IMR-90 (cell line): ENCODE measurements around the gene HIRA. TPM values are rescaled to one million over a fixed set of nuclear protein-coding genes. Genes with fewer than 3 reads are reported as not detected.

Experiments
- ATAC-seq: fragments of 200-7000 bp; cut with Tn5 transposase; 2 replicates; pipeline ENCODE4 v1.9.1; 2020; ENCODE audit warnings: low read depth, mild to moderate bottlenecking, moderate library complexity
- BruUV-seq: library from RNA; stranded (reverse); fragments of 400-500 nt; replicated peaks from 2 replicates; lab custom pipeline; 2021; lab: Mats Ljungman, UMichigan
- CTCF ChIA-PET: fragments of 300-600 bp; formaldehyde crosslinking; extraction: SDS; loops from one replicate; lab custom pipeline; 2021; ENCODE audit warnings: antibody characterized with exemption; lab: Yijun Ruan, JAX
- POLR2A ChIA-PET: fragments of 300-600 bp; sonication (Branson Sonifier 250); formaldehyde crosslinking; loops from one replicate; lab custom pipeline; 2022; ENCODE audit warnings: antibody characterized with exemption; ENCODE audit not compliant: unreplicated experiment; lab: Charles Lee
- DNase-seq: peaks from one replicate; pipeline ENCODE4 v3.0.0; 2013
- H2AFZ ChIP-seq: replicated peaks from 2 replicates; pipeline ENCODE3; 2013; ENCODE audit warnings: low read length, mild to moderate bottlenecking; ENCODE audit not compliant: poor library complexity
- H2AK5ac ChIP-seq: 2 replicates; pipeline ENCODE4 v1.6.1; 2013; ENCODE audit warnings: low read depth, low read length, inconsistent platforms
- H2AK9ac ChIP-seq: replicated peaks from 2 replicates; pipeline ENCODE3; 2013; ENCODE audit warnings: mild to moderate bottlenecking, low read depth, low read length, moderate library complexity; ENCODE audit not compliant: poor library complexity
- H2BK120ac ChIP-seq: 2 replicates; pipeline ENCODE4 v1.6.1; 2013; ENCODE audit warnings: low read depth, low read length, inconsistent platforms
- H2BK15ac ChIP-seq: 3 replicates; pipeline ENCODE4 v1.6.1; 2013; ENCODE audit warnings: low read depth, low read length, inconsistent platforms
- H2BK20ac ChIP-seq: 2 replicates; pipeline ENCODE4 v1.6.1; 2013; ENCODE audit warnings: low read depth, mild to moderate bottlenecking, inconsistent platforms, low read length, moderate library complexity
- H2BK5ac ChIP-seq: 2 replicates; pipeline ENCODE4 v1.6.1; 2013; ENCODE audit warnings: mild to moderate bottlenecking, low read depth, low read length, inconsistent platforms; ENCODE audit not compliant: poor library complexity, severe bottlenecking
- H3K14ac ChIP-seq: replicated peaks from 2 replicates; pipeline ENCODE4 v1.6.1; 2013; ENCODE audit warnings: low read depth, low read length, inconsistent platforms
- H3K18ac ChIP-seq: 2 replicates; pipeline ENCODE4 v1.6.1; 2013; ENCODE audit warnings: low read depth, low read length, control low read depth
- H3K23ac ChIP-seq: 2 replicates; pipeline ENCODE4 v1.6.1; 2013; ENCODE audit warnings: low read depth, low read length, inconsistent platforms
- H3K27ac ChIP-seq: 2 replicates; pipeline ENCODE4 v1.5.1; 2013; ENCODE audit warnings: mild to moderate bottlenecking, control low read depth, low read length; ENCODE audit not compliant: insufficient read depth
- H3K27me3 ChIP-seq: 2 replicates; pipeline ENCODE4 v1.6.1; 2013; ENCODE audit warnings: low read length; ENCODE audit not compliant: control insufficient read depth, insufficient read depth
- H3K36me3 ChIP-seq: 2 replicates; pipeline ENCODE4 v1.6.1; 2013; ENCODE audit warnings: low read length, mixed read lengths; ENCODE audit not compliant: control insufficient read depth, insufficient read depth
- H3K4ac ChIP-seq: 2 replicates; pipeline ENCODE4 v1.6.1; 2013; ENCODE audit warnings: low read depth, low read length, inconsistent platforms
- H3K4me1 ChIP-seq: 2 replicates; pipeline ENCODE4 v1.6.1; 2013; ENCODE audit warnings: low read length, mixed read lengths; ENCODE audit not compliant: control insufficient read depth, insufficient read depth
- H3K4me2 ChIP-seq: 2 replicates; pipeline ENCODE4 v1.6.1; 2013; ENCODE audit warnings: low read depth, mild to moderate bottlenecking, control low read depth, low read length, moderate library complexity
- H3K4me3 ChIP-seq: 2 replicates; pipeline ENCODE4 v1.5.1; 2013; ENCODE audit warnings: low read depth, mild to moderate bottlenecking, control low read depth, low read length, moderate library complexity; ENCODE audit not compliant: insufficient read depth
- H3K56ac ChIP-seq: 2 replicates; pipeline ENCODE4 v1.6.1; 2013; ENCODE audit warnings: low read length, inconsistent platforms; ENCODE audit not compliant: insufficient read depth; ENCODE audit errors: extremely low read depth
- H3K79me1 ChIP-seq, 2 experiments: 2 replicates each; pipeline ENCODE4 v1.6.1; 2013; ENCODE audit warnings: low read length in 2 of 2, inconsistent platforms in 1 of 2, low read depth in 1 of 2
- H3K9ac ChIP-seq: 2 replicates; pipeline ENCODE4 v1.6.1; 2013; ENCODE audit warnings: low read depth, low read length, control low read depth
- H3K9me1 ChIP-seq: 2 replicates; pipeline ENCODE4 v1.6.1; 2013; ENCODE audit warnings: low read length, inconsistent platforms; ENCODE audit not compliant: insufficient read depth
- H3K9me3 ChIP-seq: 2 replicates; pipeline ENCODE4 v1.6.1; 2013; ENCODE audit warnings: low read length; ENCODE audit not compliant: control insufficient read depth, insufficient read depth
- H4K20me1 ChIP-seq: 2 replicates; pipeline ENCODE4 v1.6.1; 2013; ENCODE audit warnings: low read length, inconsistent platforms; ENCODE audit not compliant: insufficient read depth
- H4K5ac ChIP-seq: 2 replicates; pipeline ENCODE4 v1.6.1; 2013; ENCODE audit warnings: mild to moderate bottlenecking, low read depth, low read length, control low read depth
- H4K8ac ChIP-seq, 2 experiments: 2 replicates each; pipeline ENCODE4 v1.6.1; 2013; ENCODE audit warnings: low read depth in 2 of 2, low read length in 2 of 2, control low read depth in 1 of 2, inconsistent platforms in 1 of 2
- H4K91ac ChIP-seq: 2 replicates; pipeline ENCODE4 v1.6.1; 2013; ENCODE audit warnings: low read depth, low read length, inconsistent platforms; ENCODE audit not compliant: insufficient read depth
- BHLHE40 ChIP-seq: fragments of 150-350 bp; IDR thresholded peaks from 2 replicates; pipeline ENCODE4 v1.6.1; 2016; ENCODE audit warnings: mild to moderate bottlenecking, low read depth, low read length
- CEBPB ChIP-seq: IDR thresholded peaks from 2 replicates; pipeline ENCODE4 v1.6.1; 2012; ENCODE audit warnings: low read depth, low read length, improper control_type of control experiment
- CHD1 ChIP-seq: IDR thresholded peaks from 2 replicates; pipeline ENCODE4 v1.6.1; 2012; ENCODE audit warnings: low read depth, low read length, improper control_type of control experiment
- CTCF ChIP-seq: conservative IDR thresholded peaks from 2 replicates; pipeline ENCODE4 v1.5.1; 2012; ENCODE audit warnings: mild to moderate bottlenecking, low read depth, low read length, improper control_type of control experiment
- FOS ChIP-seq: fragments of 150-350 bp; IDR thresholded peaks from 2 replicates; pipeline ENCODE4 v1.6.1; 2016; ENCODE audit warnings: low read depth, low read length
- MAFK ChIP-seq: IDR thresholded peaks from 2 replicates; pipeline ENCODE4 v1.6.1; 2012; ENCODE audit warnings: low read depth, low read length, improper control_type of control experiment
- MAZ ChIP-seq: IDR thresholded peaks from 2 replicates; pipeline ENCODE4 v1.6.1; 2012; ENCODE audit warnings: low read depth, mild to moderate bottlenecking, low read length, improper control_type of control experiment, moderate library complexity, borderline replicate concordance
- MXI1 ChIP-seq: IDR thresholded peaks from 2 replicates; pipeline ENCODE4 v1.6.1; 2012; ENCODE audit warnings: low read depth, mild to moderate bottlenecking, low read length, moderate library complexity, borderline replicate concordance
- NFE2L2 ChIP-seq: fragments of 150-350 bp; IDR thresholded peaks from 2 replicates; pipeline ENCODE4 v1.6.1; 2016; ENCODE audit warnings: low read depth, mild to moderate bottlenecking, low read length
- POLR2A ChIP-seq: IDR thresholded peaks from 2 replicates; pipeline ENCODE4 v1.6.1; 2012; ENCODE audit warnings: mild to moderate bottlenecking, low read depth, low read length
- RAD21 ChIP-seq: IDR thresholded peaks from 2 replicates; pipeline ENCODE4 v1.6.1; 2012; ENCODE audit warnings: low read length, improper control_type of control experiment
- RCOR1 ChIP-seq: IDR thresholded peaks from 2 replicates; pipeline ENCODE4 v1.6.1; 2012; ENCODE audit warnings: mild to moderate bottlenecking, low read length, improper control_type of control experiment; ENCODE audit not compliant: insufficient replicate concordance
- RFX5 ChIP-seq: IDR thresholded peaks from 2 replicates; pipeline ENCODE4 v1.8.0; 2012; ENCODE audit warnings: low read depth, mild to moderate bottlenecking, low read length, moderate library complexity
- SMC3 ChIP-seq: fragments of 150-350 bp; IDR thresholded peaks from 2 replicates; pipeline ENCODE4 v1.6.1; 2016; ENCODE audit warnings: low read depth, mild to moderate bottlenecking, antibody characterized with exemption, low read length, moderate library complexity
- USF2 ChIP-seq: fragments of 150-350 bp; IDR thresholded peaks from 2 replicates; pipeline ENCODE4 v1.6.1; 2017; ENCODE audit warnings: mild to moderate bottlenecking, antibody characterized with exemption, low read length, low read depth
- WGBS, 2 experiments: methylation state at CpG; one replicate each; pipeline versions ENCODE4 v1.1.5 to v1.1.7; 2013; ENCODE audit warnings: missing lambda C conversion rate in 2 of 2; ENCODE audit not compliant: insufficient read length in 1 of 2; ENCODE audit errors: extremely low coverage in 2 of 2; 5-methylcytosine and 5-hydroxymethylcytosine counted together
- dilution Hi-C: fragments of 300-500 bp; cut with HindIII; formaldehyde crosslinking; loops from one replicate; pipeline ENCODE4 v1.14.3; 2018; ENCODE audit warnings: low sequenced_read_pairs; ENCODE audit not compliant: unreplicated experiment
- in situ Hi-C: fragments of 300-500 bp; cut with MboI; formaldehyde crosslinking; loops from 3 replicates; pipeline ENCODE4 v1.14.3; 2019; ENCODE audit warnings: low sequenced_read_pairs, inconsistent platforms, mixed read lengths
- intact Hi-C: fragments of 100-400 bp; cut with micrococcal nuclease; formaldehyde crosslinking; loops from 2 replicates; pipeline ENCODE4 v1.10.0; 2022
- polyA plus RNA-seq, 3 experiments: library from polyadenylated mRNA; depleted of rRNA; stranded (reverse); fragments of >200 nt; gene quantifications; 2 replicates each; pipeline ENCODE4 v1.2.3, GENCODE V29; 2012; ENCODE audit warnings: low replicate concordance in 1 of 3
- total RNA-seq: library from RNA; depleted of rRNA; stranded (reverse); fragments of >200 nt; gene quantifications from 2 replicates; pipeline ENCODE4 v1.2.3, GENCODE V29; 2012
- TF ChIP-seq, protein P1 (sequence below): fragments of 150-350 bp; IDR thresholded peaks from 2 replicates; pipeline ENCODE4 v1.6.1; 2016; ENCODE audit warnings: low read depth, mild to moderate bottlenecking, low read length, moderate library complexity, borderline replicate concordance

The HIRA gene
- total and polyA plus RNA-seq, 2 of the 4 experiments (the other 2 are of a cell fraction) = 14.5 to 24.2 TPM

GRCh38 chr22:19374410-19374809 lies 57.1 kb downstream of the HIRA start:
- POLR2A ChIA-PET = interaction anchor here (0.6 kb wide), 1 partner anchor 131 kb away, joined by 3 read pairs; no protein-coding TSS in a partner anchor
- no peak overlapping the region for H3K18ac ChIP-seq
- TF ChIP-seq RFX5 (no peak), BHLHE40 (no peak), MXI1 (no peak), CTCF (no peak), CEBPB (no peak), RAD21 (no peak), SMC3 (no peak), MAZ (no peak), NFE2L2 (no peak), FOS (no peak), USF2 (no peak), RCOR1 (no peak), POLR2A (no peak), CHD1 (no peak), MAFK (no peak)
- TF ChIP-seq, protein P1, sequence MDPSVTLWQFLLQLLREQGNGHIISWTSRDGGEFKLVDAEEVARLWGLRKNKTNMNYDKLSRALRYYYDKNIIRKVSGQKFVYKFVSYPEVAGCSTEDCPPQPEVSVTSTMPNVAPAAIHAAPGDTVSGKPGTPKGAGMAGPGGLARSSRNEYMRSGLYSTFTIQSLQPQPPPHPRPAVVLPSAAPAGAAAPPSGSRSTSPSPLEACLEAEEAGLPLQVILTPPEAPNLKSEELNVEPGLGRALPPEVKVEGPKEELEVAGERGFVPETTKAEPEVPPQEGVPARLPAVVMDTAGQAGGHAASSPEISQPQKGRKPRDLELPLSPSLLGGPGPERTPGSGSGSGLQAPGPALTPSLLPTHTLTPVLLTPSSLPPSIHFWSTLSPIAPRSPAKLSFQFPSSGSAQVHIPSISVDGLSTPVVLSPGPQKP = no peak
- H3K9me3 ChIP-seq = no peaks in the 10 kb centered on the region
- no peak overlapping the region for H3K4me2 ChIP-seq
- H3K9me1 ChIP-seq = 0 out of 2 replicates have a peak, but pooled peaks cover 4% of the 10 kb centered on the region
- no peaks in the 10 kb centered on the region for H3K4me1 ChIP-seq
- in situ Hi-C loops = loop anchor here (25.0 kb wide), 1 partner anchor 412 kb away; no protein-coding TSS in a partner anchor
- no peak overlapping the region for H3K23ac ChIP-seq
- H4K20me1 ChIP-seq = no peaks in the 10 kb centered on the region
- H2BK20ac ChIP-seq = no peak overlapping the region
- H2AFZ ChIP-seq = no peak overlapping the region
- no peak overlapping the region for H3K4ac ChIP-seq
- no peak overlapping the region for H4K8ac ChIP-seq
- H3K79me1 ChIP-seq = no peaks in the 10 kb centered on the region; a peak in 1 of 4 replicates
- H2BK5ac ChIP-seq = no peak overlapping the region
- H2AK9ac ChIP-seq = no peak overlapping the region
- H2BK120ac ChIP-seq = no peak overlapping the region
- no TSS peak for BruUV-seq
- ATAC-seq = no peak
- DNase-seq = no peak
- H3K27ac ChIP-seq = no peak overlapping the region
- no peak overlapping the region for H2BK15ac ChIP-seq
- no peak overlapping the region for H3K4me3 ChIP-seq
- CTCF ChIA-PET = no interaction called here
- peaks cover 58% of the 10 kb centered on the region for H3K36me3 ChIP-seq
- no peak overlapping the region for H4K5ac ChIP-seq
- dilution Hi-C loops = no loop called here
- WGBS, 2 experiments = no CpG with 5 or more reads among the region's 1 CpG
- no peak overlapping the region for H4K91ac ChIP-seq
- no peaks in the 10 kb centered on the region for H3K27me3 ChIP-seq
- intact Hi-C loops = no loop called here
- no peak overlapping the region for H3K56ac ChIP-seq
- no peak overlapping the region for H3K14ac ChIP-seq
- no peak overlapping the region for H3K9ac ChIP-seq
- H2AK5ac ChIP-seq = no peak overlapping the region
